Peyer's patch (tissue), 4 donors: ENCODE measurements around the gene OR10V1. TPM values are rescaled to one million over a fixed set of nuclear protein-coding genes. Genes with fewer than 3 reads are reported as not detected.

ENCODE experiments used
- DNase-seq, 3 donors: peaks; one replicate each; pipeline ENCODE4 v3.0.0-alpha.2; 2017 to 2019
- H3K27ac ChIP-seq, 4 donors: fragments of 200-600 bp; sonication (generic); one replicate each; pipeline ENCODE4 v1.5.1; 2016 to 2019
- H3K27me3 ChIP-seq, 2 donors: fragments of 200-600 bp; sonication (generic); one replicate each; pipeline ENCODE4 v1.5.1; 2019
- H3K36me3 ChIP-seq, 3 donors: fragments of 200-600 bp; sonication (generic); one replicate each; pipeline ENCODE4 v1.5.1; 2016 to 2019
- H3K4me1 ChIP-seq, 4 donors: fragments of 200-600 bp; sonication (generic); one replicate each; pipeline ENCODE4 v1.5.1; 2016 to 2019
- H3K4me3 ChIP-seq, 4 donors: fragments of 200-600 bp; sonication (generic); 1 replicate in 3 of 4; 2 replicates in 1 of 4; pipeline ENCODE4 v1.5.1; 2016 to 2019; ENCODE audit warnings: mild to moderate bottlenecking in 1 of 4
- H3K9me3 ChIP-seq, 4 donors: fragments of 200-600 bp; sonication (generic); one replicate each; pipeline ENCODE4 v1.5.1; 2016 to 2019; ENCODE audit warnings: mild to moderate bottlenecking in 1 of 4
- CTCF ChIP-seq, 6 experiments: fragments of 450-650 bp in 4 of 6; fragments of 200-600 bp in 2 of 6; sonication (generic) in 1 of 6; IDR thresholded peaks; one replicate each; pipeline ENCODE4 v1.5.1; 2017 to 2019; ENCODE audit warnings: antibody characterized with exemption in 6 of 6, mild to moderate bottlenecking in 3 of 6, moderate library complexity in 1 of 6
- POLR2A ChIP-seq, 2 donors: fragments of 450-650 bp; IDR thresholded peaks; one replicate each; pipeline ENCODE4 v1.5.1; 2017; ENCODE audit warnings: antibody characterized with exemption in 2 of 2, mild to moderate bottlenecking in 2 of 2, moderate library complexity in 2 of 2
- total RNA-seq, 4 donors: library from RNA; depleted of rRNA; stranded (reverse); fragments of >200 nt; gene quantifications; one replicate each; pipeline ENCODE4 v1.1.0, GENCODE V29; 2016

OR10V1 gene
- total RNA-seq, 4 donors from 2014 or later: not detected

- H3K4me1 ChIP-seq: peaks cover 0 to 32% (median 1%) of the 10 kb centered on the region in 4 donors
- H3K9me3 ChIP-seq: no peaks in the 10 kb centered on the region
- H3K36me3 ChIP-seq: no peaks in the 10 kb centered on the region
- peak; percentile 20 to 81 (median 67) for DNase-seq
- peak overlapping the region in 2 of 4 donors; percentile 92 to 95 for H3K4me3 ChIP-seq
- no peaks in the 10 kb centered on the region for H3K27me3 ChIP-seq
- peak in 1 of 2 donors; percentile 29 for TF ChIP-seq POLR2A (IDR thresholded peaks at IDR 0.05)
- no peak for TF ChIP-seq CTCF (IDR thresholded peaks at IDR 0.05)
- peak overlapping the region in 3 of 4 donors; percentile 85 to 97 (median 95) for H3K27ac ChIP-seq
Observed at GRCh38 chr11:59756845-59757244, 43.2 kb upstream of the OR10V1 start.

- Histone ChIP-seq H3K9me3 (no peaks in the 10 kb centered on the region), H3K27ac (peak overlapping the region in 3 of 4 donors; percentile 85 to 97 (median 95)), H3K4me1 (peaks cover 0 to 29% (median 1%) of the 10 kb centered on the region in 4 donors), H3K4me3 (peak overlapping the region in 3 of 4 donors; percentile 66 to 95 (median 92)), H3K27me3 (no peaks in the 10 kb centered on the region), H3K36me3 (no peaks in the 10 kb centered on the region)
- no peak for DNase-seq
- TF ChIP-seq POLR2A (IDR thresholded peaks at IDR 0.05): no peak
- TF ChIP-seq CTCF (IDR thresholded peaks at IDR 0.05): no peak
Observed at GRCh38 chr11:59756558-59756840, 42.9 kb upstream of the OR10V1 start.

- peak overlapping the region; percentile 79 to 97 (median 90) for H3K27ac ChIP-seq
- H3K27me3 ChIP-seq: no peaks in the 10 kb centered on the region
- H3K4me1 ChIP-seq: peaks cover 0 to 27% (median 1%) of the 10 kb centered on the region in 4 donors
- H3K4me3 ChIP-seq: peak overlapping the region; percentile 66 to 95 (median 90)
- H3K36me3 ChIP-seq: no peaks in the 10 kb centered on the region
- no peaks in the 10 kb centered on the region for H3K9me3 ChIP-seq
- DNase-seq: peak; percentile 55 to 91 (median 87)
- TF ChIP-seq CTCF (IDR thresholded peaks at IDR 0.05) (no peak), POLR2A (IDR thresholded peaks at IDR 0.05) (peak in 1 of 2 donors; percentile 36)
Observed at GRCh38 chr11:59755701-59756557, 42.3 kb upstream of the OR10V1 start.

- no peaks in the 10 kb centered on the region for H3K27me3 ChIP-seq
- no peaks in the 10 kb centered on the region for H3K9me3 ChIP-seq
- peaks cover 0 to 27% (median 1%) of the 10 kb centered on the region in 4 donors for H3K4me1 ChIP-seq
- H3K36me3 ChIP-seq: no peaks in the 10 kb centered on the region
- peak; percentile 64 to 89 (median 86) for DNase-seq
- peak within 1 kb of the TSS; percentile 79 to 97 (median 90) for H3K27ac ChIP-seq
- H3K4me3 ChIP-seq: peak within 1 kb of the TSS; percentile 66 to 95 (median 90)
- TF ChIP-seq POLR2A (IDR thresholded peaks at IDR 0.05): peak in 1 of 2 donors; percentile 78
- TF ChIP-seq CTCF (IDR thresholded peaks at IDR 0.05): peak in 3 of 6 experiments; percentile 1 to 3 (median 2)
Observed at GRCh38 chr11:59754859-59755700, 41.4 kb upstream of the OR10V1 start, which contains the start of gene STX3. Gene STX3, plus strand, starts transcription at chr11:59755376. Its CDS starts 230 bp downstream, at chr11:59755606.

- Histone ChIP-seq H3K27me3 (no peaks in the 10 kb centered on the region), H3K27ac (peak overlapping the region; percentile 79 to 97 (median 90)), H3K4me1 (peaks cover 0 to 27% (median 1%) of the 10 kb centered on the region in 4 donors), H3K4me3 (peak overlapping the region; percentile 66 to 95 (median 90)), H3K36me3 (no peaks in the 10 kb centered on the region), H3K9me3 (no peaks in the 10 kb centered on the region)
- TF ChIP-seq CTCF (IDR thresholded peaks at IDR 0.05): no peak
- no peak for TF ChIP-seq POLR2A (IDR thresholded peaks at IDR 0.05)
- DNase-seq: peak; percentile 23 to 69 (median 62)
Observed at GRCh38 chr11:59754494-59754858, 40.8 kb upstream of the OR10V1 start.
